Endothelial cell of umbilical vein (primary cell): Measurements from ENCODE around the gene SPPL2C.

Source experiments
- EZH2 ChIP-seq: IDR thresholded peaks from 2 replicates; pipeline ENCODE4 v1.6.1; 2012; ENCODE audit warnings: borderline replicate concordance, low read depth, mild to moderate bottlenecking, moderate library complexity, low read length, inconsistent platforms; ENCODE audit not compliant: severe bottlenecking
- JUN ChIP-seq: IDR thresholded peaks from 2 replicates; pipeline ENCODE4 v1.6.1; 2011; ENCODE audit warnings: borderline replicate concordance, low read depth; ENCODE audit not compliant: insufficient read length, insufficient read depth

DNA sequence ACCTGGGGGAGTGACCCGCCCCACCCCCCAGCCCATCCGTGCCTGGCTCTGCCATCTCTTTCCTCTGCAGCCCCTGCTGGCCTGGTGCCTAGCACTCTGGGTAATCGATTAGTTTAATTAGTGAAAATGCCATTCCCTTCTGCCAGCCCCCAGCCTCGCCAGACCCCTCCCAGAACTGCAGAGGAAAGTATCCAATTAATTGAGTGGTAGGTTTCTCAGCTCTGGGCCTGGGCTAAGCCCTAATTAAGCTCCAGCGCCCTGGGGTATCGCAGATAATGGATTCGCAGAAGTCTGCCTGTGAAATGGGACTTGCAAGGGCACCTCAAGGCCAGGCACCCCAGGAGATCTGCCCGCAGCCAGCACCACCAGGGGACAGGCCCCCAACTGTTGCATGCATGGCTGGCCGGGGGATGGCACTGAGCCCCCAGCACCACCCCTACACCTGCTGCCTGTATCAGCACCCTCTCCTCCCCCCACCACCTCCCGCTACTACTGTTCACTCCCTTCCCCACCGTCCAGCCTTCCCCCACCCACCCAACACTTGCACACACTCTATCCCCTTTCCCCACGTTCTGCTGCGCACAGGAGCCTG, 19.7 kb upstream of the SPPL2C start:
- TF ChIP-seq EZH2: no peak
- no peak for TF ChIP-seq JUN
